Measurements from ENCODE around the gene EHD2.
"Not testable (repeated sequence)": the region's sequence is repeated elsewhere in the genome, so short reads cannot be mapped to it uniquely, and the experiment has no call there.

The EHD2 gene

GRCh38 chr19:47762151-47762550 lies 48.9 kb downstream of the EHD2 start:
- no peak for DNase-seq (ENCODE audit: extremely low read depth, low read depth)
- H3K4me3 ChIP-seq (replicated peaks; ENCODE audit: low read depth, low read length): no peak overlapping the region
- TF ChIP-seq CTCF (IDR thresholded peaks at IDR 0.05; ENCODE audit: low read depth, low read length, missing control alignments): no peak

- no peak overlapping the region for H3K4me3 ChIP-seq (replicated peaks; ENCODE audit: low read depth, low read length)
- TF ChIP-seq CTCF (IDR thresholded peaks at IDR 0.05; ENCODE audit: low read depth, low read length, missing control alignments): no peak
- no peak for DNase-seq (ENCODE audit: extremely low read depth, low read depth)
Measured at GRCh38 chr19:47762615-47763308, 49.5 kb downstream of the EHD2 start.

GRCh38 chr19:47764705-47765104 lies 51.5 kb downstream of the EHD2 start:
- DNase-seq (ENCODE audit: extremely low read depth, low read depth); H3K4me3 ChIP-seq (replicated peaks; ENCODE audit: low read depth, low read length): not testable (repeated sequence)

- no peak overlapping the region for H3K4me3 ChIP-seq (replicated peaks; ENCODE audit: low read depth, low read length)
- DNase-seq (ENCODE audit: extremely low read depth, low read depth): no peak
- TF ChIP-seq CTCF (IDR thresholded peaks at IDR 0.05; ENCODE audit: low read depth, low read length, missing control alignments): peak; percentile 90
Measured at GRCh38 chr19:47765523-47766358, 52.5 kb downstream of the EHD2 start.

- no peak for TF ChIP-seq CTCF (IDR thresholded peaks at IDR 0.05; ENCODE audit: low read depth, low read length, missing control alignments)
- no peak for DNase-seq (ENCODE audit: extremely low read depth, low read depth)
- no peak overlapping the region for H3K4me3 ChIP-seq (replicated peaks; ENCODE audit: low read depth, low read length)
Measured at GRCh38 chr19:47766359-47766620, 53.1 kb downstream of the EHD2 start.

GRCh38 chr19:47766670-47767069 lies 53.4 kb downstream of the EHD2 start:
- DNase-seq (ENCODE audit: extremely low read depth, low read depth): no peak
- H3K4me3 ChIP-seq (replicated peaks; ENCODE audit: low read depth, low read length): no peak overlapping the region
- TF ChIP-seq CTCF (IDR thresholded peaks at IDR 0.05; ENCODE audit: low read depth, low read length, missing control alignments): no peak

- no peak for DNase-seq (ENCODE audit: extremely low read depth, low read depth)
- H3K4me3 ChIP-seq (replicated peaks; ENCODE audit: low read depth, low read length): no peak overlapping the region
- no peak for TF ChIP-seq CTCF (IDR thresholded peaks at IDR 0.05; ENCODE audit: low read depth, low read length, missing control alignments)
Measured at GRCh38 chr19:47767349-47767748, 54.1 kb downstream of the EHD2 start.
